ENCODE data around the gene PRXL2A. TPM values are rescaled to one million over a fixed set of nuclear protein-coding genes. Genes with fewer than 3 reads are reported as not detected.

The PRXL2A gene
- total and polyA plus RNA-seq, 2 of the 4 experiments (the other 2 are of a cell fraction): 0.90 to 0.92 TPM

DNA sequence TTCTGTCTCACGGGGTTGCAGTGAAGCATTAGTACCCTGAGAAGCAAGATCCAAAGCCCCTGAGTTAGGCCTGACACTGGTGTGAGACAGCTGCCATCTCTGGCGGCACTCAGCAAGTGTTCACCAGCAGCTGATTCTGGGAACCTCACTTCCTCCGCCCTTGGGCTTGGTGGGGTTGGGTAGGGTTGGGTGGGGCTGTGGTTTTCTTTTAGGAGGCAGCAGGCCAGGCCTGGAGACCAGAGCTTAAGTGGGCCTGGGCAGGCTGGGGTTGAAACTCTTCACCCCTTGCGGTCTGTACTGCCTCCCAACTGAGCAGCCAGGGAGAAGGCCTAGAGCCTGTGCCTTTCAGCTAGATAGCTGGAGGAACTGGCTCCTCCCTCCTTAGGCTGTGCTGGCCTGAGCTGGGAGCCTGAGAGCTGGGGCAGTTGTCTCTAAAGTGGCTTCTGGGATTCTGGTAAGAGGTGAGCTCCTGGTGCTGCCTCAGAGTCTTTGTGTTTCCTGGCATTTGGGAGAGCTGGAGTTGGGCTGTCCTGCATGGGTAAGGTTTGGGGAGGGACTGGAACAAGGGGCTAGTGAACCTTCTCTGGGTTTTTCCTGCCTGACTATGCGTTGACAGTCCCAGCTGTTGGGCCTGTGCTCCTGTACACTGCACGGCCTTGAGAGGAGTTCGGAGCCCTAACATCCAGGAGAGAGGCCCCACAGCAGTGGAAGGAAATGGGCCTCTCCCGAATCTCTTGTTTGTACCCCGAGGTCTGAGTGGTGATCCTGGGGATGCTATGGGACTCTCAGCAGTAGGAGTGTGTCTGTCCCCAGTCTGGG lies 50.9 kb downstream of the PRXL2A start:
- peak overlapping the region; percentile 74 for H2AK9ac ChIP-seq (replicated peaks; ENCODE audit: low read depth, low read length, poor library complexity)
- peak overlapping the region; percentile 59 for H2AK5ac ChIP-seq (ENCODE audit: low read depth, low read length)
- peak overlapping the region; percentile 32; the same call in 1 of the 2 replicates for H4K91ac ChIP-seq (ENCODE audit: insufficient read depth, low read depth, low read length)
- DNase-seq (no peak), ATAC-seq (ENCODE audit: low read depth) (peak; percentile 16; the same call in 1 of the 2 replicates)
- no peak overlapping the region for H3K4me3 ChIP-seq (ENCODE audit: insufficient read depth, low read depth, low read length)
- dilution Hi-C loops (cut with HindIII; ENCODE audit: low sequenced_read_pairs, unreplicated experiment): no loop called here
- peak overlapping the region; percentile 6 for H2AFZ ChIP-seq (replicated peaks; ENCODE audit: low read length, poor library complexity)
- no peak overlapping the region for H2BK20ac ChIP-seq (ENCODE audit: low read depth, low read length)
- H3K9me1 ChIP-seq (ENCODE audit: insufficient read depth, low read length): peaks cover 59% of the 10 kb centered on the region
- peak overlapping the region; percentile 0 for H2BK5ac ChIP-seq (ENCODE audit: low read depth, low read length, poor library complexity, severe bottlenecking)
- intact Hi-C loops (cut with micrococcal nuclease): no loop called here
- no peak overlapping the region for H3K9ac ChIP-seq (ENCODE audit: low read depth, low read length)
- in situ Hi-C loops (cut with MboI; ENCODE audit: low sequenced_read_pairs): loop anchor here (5.0 to 25.0 kb wide), 2 partner anchors 43 to 297 kb away; no protein-coding TSS in a partner anchor
- H2BK15ac ChIP-seq (ENCODE audit: low read depth, low read length): no peak overlapping the region
- CTCF ChIA-PET: interaction anchor here (0.6 to 3.4 kb wide), 7 partner anchors 8 to 142 kb away, joined by 3 to 20 read pairs (median 4); no protein-coding TSS in a partner anchor
- no peak overlapping the region for H3K18ac ChIP-seq (ENCODE audit: low read depth, low read length)
- peak overlapping the region in 1 of 2 experiments; percentile 35; a peak in 2 of 4 replicates for H4K8ac ChIP-seq (ENCODE audit: low read depth in 2 of 2, low read length in 2 of 2)
- WGBS, 2 experiments (ENCODE audit: extremely low coverage in 2 of 2, insufficient read length in 1 of 2): 14% methylated on average over 1 of the region's 9 CpGs; no CpG with 5 or more reads in 1 of the 2 experiments
- no peak overlapping the region for H3K56ac ChIP-seq (ENCODE audit: extremely low read depth, insufficient read depth, low read length)
- peaks cover 47% of the 10 kb centered on the region for H3K4me1 ChIP-seq (ENCODE audit: control insufficient read depth, insufficient read depth, low read length)
- no TSS peak for BruUV-seq (replicated peaks)
- H3K4me2 ChIP-seq (ENCODE audit: low read depth, low read length): no peak overlapping the region
- H3K23ac ChIP-seq (ENCODE audit: low read depth, low read length): peak overlapping the region; percentile 60
- no peak overlapping the region; the same call in 1 of the 2 replicates for H4K5ac ChIP-seq (ENCODE audit: low read depth, low read length)
- peaks cover 78% of the 10 kb centered on the region for H4K20me1 ChIP-seq (ENCODE audit: insufficient read depth, low read length)
- H3K27ac ChIP-seq (ENCODE audit: insufficient read depth, low read length): 0 out of 2 replicates have a peak overlapping the region, but pooled peaks have one; percentile 9
- no peaks in the 10 kb centered on the region; the same call in 1 of the 2 replicates for H3K36me3 ChIP-seq (ENCODE audit: control insufficient read depth, insufficient read depth, low read length)
- H3K79me1 ChIP-seq (ENCODE audit: low read depth in 1 of 2, low read length in 2 of 2): peaks cover 4 to 88% of the 10 kb centered on the region in 2 experiments
- peak overlapping the region; percentile 62 for H3K4ac ChIP-seq (ENCODE audit: low read depth, low read length)
- 0 out of 2 replicates have a peak overlapping the region, but pooled peaks have one; percentile 21 for H2BK120ac ChIP-seq (ENCODE audit: low read depth, low read length)
- H3K14ac ChIP-seq (replicated peaks; ENCODE audit: low read depth, low read length): peak overlapping the region; percentile 58; the same call in 1 of the 2 replicates
- H3K9me3 ChIP-seq (ENCODE audit: control insufficient read depth, insufficient read depth, low read length): no peaks in the 10 kb centered on the region
- POLR2A ChIA-PET (ENCODE audit: unreplicated experiment): interaction anchor here (1.0 kb wide), 1 partner anchor 47 kb away, joined by 3 read pairs; no protein-coding TSS in a partner anchor
- TF ChIP-seq CHD1 (IDR thresholded peaks at IDR 0.05; ENCODE audit: low read depth, low read length): no peak
- no peak for TF ChIP-seq POLR2A (IDR thresholded peaks at IDR 0.05; ENCODE audit: low read depth, low read length)
- TF ChIP-seq, protein P1, sequence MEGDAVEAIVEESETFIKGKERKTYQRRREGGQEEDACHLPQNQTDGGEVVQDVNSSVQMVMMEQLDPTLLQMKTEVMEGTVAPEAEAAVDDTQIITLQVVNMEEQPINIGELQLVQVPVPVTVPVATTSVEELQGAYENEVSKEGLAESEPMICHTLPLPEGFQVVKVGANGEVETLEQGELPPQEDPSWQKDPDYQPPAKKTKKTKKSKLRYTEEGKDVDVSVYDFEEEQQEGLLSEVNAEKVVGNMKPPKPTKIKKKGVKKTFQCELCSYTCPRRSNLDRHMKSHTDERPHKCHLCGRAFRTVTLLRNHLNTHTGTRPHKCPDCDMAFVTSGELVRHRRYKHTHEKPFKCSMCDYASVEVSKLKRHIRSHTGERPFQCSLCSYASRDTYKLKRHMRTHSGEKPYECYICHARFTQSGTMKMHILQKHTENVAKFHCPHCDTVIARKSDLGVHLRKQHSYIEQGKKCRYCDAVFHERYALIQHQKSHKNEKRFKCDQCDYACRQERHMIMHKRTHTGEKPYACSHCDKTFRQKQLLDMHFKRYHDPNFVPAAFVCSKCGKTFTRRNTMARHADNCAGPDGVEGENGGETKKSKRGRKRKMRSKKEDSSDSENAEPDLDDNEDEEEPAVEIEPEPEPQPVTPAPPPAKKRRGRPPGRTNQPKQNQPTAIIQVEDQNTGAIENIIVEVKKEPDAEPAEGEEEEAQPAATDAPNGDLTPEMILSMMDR (conservative IDR thresholded peaks at IDR 0.05; ENCODE audit: low read depth, low read length): no peak
- TF ChIP-seq MAFK (IDR thresholded peaks at IDR 0.05; ENCODE audit: low read depth, low read length): no peak
- TF ChIP-seq NFE2L2 (IDR thresholded peaks at IDR 0.05; ENCODE audit: low read depth, low read length): no peak
- TF ChIP-seq MAZ (IDR thresholded peaks at IDR 0.05; ENCODE audit: borderline replicate concordance, low read depth, low read length): no peak
- TF ChIP-seq, protein P2, sequence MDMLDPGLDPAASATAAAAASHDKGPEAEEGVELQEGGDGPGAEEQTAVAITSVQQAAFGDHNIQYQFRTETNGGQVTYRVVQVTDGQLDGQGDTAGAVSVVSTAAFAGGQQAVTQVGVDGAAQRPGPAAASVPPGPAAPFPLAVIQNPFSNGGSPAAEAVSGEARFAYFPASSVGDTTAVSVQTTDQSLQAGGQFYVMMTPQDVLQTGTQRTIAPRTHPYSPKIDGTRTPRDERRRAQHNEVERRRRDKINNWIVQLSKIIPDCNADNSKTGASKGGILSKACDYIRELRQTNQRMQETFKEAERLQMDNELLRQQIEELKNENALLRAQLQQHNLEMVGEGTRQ (IDR thresholded peaks at IDR 0.05; ENCODE audit: low read depth, low read length): no peak
- no peak for TF ChIP-seq RFX5 (IDR thresholded peaks at IDR 0.05; ENCODE audit: low read depth, low read length)
- H3K27me3 ChIP-seq (ENCODE audit: control insufficient read depth, insufficient read depth, low read length): no peaks in the 10 kb centered on the region

Measured in IMR-90 (cell line).